AML-193 (cell line): Measurements from ENCODE around the gene PP2D1.
A peak's percentile ranks its signal among the peaks of the same experiment; 100 is the strongest.
"Not testable (repeated sequence)": the region's sequence is repeated elsewhere in the genome, so short reads cannot be mapped to it uniquely, and the experiment has no call there.

ENCODE experiments used
- DNase-seq, 2 experiments: peaks; one replicate each; lab custom pipeline; 2025; lab: John Stamatoyannopoulos, UW

Gene PP2D1, protein sequence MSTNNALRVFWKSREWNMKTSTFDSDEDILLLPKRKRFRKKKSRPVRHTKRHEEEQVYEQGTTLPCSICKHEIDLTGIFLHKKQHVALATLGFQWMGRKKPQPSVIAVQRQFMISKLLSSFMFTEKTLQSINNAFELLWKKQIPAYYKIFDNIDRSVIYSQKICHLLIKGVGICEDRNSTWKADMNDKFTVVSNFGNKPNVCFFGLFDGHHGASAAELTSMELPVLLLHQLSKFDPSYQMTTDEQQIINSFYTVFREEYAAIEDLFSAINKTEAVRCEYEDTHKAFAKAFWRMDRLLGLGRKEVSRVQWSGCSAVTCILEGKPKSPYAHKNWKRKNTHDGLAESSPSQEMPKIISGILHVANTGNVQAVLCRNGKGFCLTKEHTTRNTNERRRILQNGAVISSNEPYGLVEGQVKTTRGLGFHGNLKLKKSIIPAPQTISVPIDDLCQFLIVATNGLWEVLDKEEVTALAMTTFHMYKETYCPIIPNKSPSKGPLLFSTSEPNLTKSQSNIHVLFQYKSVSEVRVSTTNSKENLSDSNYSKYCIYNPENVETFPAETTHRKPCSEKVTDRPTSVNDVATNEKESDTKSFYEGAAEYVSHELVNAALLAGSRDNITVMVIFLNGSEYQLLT

DNA sequence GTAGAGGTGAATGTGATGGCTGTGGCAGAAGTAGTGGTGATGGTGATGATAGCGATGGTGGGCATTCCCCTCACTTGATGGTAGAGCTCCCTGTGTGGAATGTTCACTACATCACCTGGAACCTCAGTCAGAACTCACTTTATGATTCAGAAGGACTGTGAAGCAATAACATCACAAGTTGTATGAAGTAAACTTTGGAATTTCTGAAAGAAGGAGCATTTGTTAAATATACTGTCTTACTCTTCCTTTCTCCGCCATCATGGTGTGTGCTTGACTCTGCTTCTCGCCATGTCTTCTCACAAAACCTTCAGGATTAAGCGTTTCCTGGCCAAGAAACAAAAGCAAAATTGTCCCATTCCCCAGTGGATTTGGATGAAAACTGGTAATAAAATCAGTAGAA lies at the start of gene PP2D1:
Gene PP2D1 (minus strand): TSS at position 101 of the 400 bp plus-strand sequence. CDS start 192 bp downstream, outside the sequence.
- no peak for DNase-seq

DNA sequence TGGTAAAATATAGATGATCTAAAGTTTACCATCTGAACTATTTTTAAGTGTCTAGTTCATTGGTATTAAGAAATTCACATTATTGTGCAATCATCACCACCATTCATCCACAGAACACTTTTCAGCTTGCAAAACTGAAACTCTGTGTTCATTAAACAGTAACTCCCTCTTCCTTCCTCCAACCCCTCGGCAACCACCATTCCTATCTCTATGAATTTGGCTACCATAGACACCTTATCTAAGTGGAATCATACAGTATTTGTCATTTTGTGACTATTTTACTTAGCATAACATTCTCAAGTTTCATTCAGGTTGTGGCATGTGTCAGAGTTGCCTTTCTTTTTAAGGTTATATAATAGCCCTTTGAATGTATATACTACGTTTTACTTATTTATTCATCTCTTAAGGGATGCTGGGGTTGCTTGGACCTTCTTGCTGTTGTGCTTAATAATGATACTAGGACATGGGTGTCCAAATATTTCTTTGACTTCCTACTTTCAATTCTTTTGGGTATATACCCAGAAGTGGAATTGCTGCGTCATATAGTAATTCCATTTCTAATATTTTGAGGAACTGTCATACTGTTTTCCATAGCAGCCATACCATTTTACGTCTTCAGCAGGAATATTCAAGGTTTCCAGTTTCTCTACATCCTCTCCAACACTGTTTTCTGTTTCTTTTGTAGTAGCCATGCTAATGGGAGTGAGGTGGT lies 49.1 kb upstream of the PP2D1 start:
- DNase-seq: peak; percentile 80 to 82

DNA sequence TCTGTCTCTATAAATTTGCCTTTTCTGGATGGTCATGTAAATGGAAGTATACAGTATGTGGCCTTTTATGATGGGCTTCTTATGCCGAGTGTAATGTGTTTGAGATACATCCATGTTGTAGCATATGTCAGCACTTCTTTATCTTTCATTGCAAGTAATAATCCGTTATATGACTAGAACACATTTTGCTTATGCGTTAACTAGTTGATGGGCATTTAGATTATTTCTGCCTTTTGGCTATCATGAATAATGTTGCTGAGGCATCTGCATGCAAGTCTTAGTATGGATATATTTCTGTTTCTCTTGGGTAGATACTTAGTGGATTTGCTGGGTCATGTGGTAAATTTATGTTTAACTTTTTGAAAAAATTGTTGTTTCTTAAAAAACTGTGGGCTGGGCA lies 47.9 kb upstream of the PP2D1 start:
- DNase-seq: no peak

DNA sequence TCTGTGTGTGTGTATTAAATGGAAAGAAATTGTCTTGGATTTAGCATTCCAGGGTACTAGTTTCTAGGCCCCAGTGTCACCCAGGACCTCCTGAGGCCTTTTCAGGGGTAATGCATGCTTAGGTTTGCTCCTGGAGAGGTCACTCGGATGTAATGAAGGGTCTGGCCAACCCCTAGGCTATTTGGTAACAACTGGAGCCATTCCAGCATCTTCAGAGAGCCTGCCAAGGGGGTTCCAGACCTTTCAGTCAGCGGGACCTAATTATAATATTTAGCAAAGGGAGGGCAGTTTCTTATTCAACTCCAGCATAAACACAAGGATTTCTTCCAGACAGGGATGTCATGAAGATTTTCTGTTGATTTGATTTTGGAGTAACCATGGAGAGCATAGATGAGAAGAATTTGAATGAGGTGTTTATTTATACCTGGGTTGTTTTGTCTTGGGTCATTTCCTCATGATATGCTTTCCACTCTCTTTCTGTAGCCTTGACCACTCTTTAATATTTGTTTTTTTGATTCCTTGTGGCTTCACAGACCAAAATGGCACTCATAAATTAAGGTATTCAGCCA lies 45.6 kb upstream of the PP2D1 start:
- DNase-seq: no peak

DNA sequence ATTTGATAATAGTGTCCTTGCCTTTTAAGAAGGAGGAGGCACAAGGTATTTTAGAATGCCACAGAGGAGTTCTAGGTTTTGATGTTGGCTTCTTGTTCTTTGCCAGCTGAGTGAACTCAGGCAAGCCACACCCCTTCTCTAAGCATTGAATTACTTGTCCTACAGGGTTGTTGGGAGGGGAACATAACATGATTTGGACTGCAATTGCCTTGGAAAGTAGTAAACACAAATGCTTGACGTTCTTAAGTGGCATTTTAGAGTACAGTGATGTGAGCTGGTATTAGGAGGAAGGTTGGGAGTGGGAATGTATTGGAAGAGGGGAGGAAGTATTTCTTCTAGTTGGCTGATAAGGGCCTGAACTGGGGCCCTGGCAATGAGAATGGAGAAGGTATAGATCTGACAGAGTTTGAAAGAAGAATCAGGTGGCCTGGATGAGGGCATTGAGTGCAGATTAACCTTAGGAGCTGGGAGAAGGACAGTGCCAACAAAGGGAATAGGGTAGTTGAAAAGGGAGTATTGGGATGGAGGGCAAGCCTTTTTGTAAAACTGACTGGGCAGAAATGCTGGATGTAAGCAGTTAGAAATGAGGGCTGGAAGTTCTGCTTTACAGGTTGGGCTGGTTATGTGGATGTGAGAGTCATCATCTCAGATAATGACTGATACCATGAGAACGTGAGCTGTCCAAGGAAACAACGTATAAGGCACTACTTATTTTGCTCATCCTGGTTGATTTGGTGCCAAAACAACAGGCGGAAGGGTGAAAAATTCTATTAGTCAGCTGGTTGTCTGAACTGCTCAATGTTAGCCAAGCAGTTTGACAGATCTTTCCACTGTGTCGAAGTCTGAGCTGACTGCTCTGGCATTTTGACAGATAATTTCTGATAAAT lies 44.9 kb upstream of the PP2D1 start:
- no peak for DNase-seq

DNA sequence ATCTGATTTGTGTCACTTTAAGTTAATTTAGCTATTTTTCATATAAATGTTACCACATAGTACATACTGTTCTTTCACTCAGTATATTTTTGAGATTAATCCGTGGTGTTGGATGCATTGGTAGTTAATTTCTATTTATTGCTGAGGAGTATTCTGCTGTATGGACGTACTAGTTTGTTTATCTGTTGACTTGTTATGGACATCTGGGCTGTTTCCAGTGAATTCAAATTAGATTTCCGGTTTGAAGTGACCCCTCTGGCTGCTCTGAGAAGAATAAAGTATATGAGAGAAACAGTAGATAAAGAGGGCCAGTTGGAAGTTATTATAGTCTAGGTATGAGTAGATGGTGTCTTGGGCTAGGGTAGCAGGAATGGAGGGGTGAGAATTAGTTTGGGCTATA lies 43.8 kb upstream of the PP2D1 start:
- DNase-seq: no peak

DNA sequence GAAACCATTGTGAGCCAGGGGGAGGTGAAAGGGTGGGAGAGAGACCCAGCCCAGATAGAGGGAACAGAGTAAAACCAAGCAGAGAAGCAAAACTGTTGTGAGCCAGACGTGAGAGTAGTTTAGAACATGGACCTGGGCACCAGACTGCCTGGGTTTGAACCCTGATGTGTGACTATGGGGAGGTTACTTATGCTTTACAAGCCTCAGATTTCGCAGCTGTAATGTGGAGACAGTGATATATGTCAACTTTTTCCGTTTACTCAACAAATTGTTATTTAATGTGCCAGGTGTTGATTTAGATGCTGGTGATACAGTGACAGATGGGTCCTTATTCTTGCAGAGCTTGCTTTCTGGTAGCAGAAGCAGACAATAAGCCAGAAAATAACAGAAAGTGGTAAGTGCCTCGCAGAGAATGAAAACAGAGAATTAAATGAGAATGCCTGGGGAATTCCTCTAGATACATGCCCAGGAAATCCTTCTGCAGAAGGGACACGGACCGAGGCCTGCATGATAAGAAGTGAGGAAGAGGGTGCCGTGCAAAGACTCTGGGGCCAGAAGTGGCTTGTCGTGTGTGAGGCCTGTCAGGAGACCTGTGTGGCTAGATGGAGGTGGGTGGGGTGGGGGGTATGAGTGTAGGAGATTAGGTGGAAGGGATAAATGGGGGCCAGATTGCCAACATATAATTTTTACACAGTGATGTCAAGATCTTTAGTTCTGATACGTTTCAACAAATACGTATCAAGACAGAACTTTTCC lies 43.1 kb upstream of the PP2D1 start:
- DNase-seq: no peak

DNA sequence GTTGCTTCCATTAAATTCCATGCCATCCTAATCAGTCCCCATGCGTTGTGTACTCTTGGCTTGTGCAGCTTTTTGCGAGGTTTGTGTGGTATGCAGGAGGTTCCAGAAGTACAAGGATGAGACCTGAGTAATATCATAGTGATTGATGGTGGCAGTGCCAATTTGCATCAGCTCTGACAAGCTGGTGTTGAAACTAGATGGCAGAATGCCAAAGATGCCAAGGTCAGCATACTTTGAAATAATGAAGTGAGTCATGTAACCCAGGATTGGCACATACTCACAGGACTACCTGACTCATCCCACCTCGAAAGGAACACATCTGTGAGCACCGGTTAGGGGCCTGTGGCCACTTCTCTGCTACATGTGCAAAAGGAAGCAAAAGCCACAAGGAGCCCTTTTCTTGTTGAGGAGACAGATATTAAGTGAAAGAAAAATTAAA lies 42.5 kb upstream of the PP2D1 start:
- DNase-seq: peak; percentile 82 to 89

DNA sequence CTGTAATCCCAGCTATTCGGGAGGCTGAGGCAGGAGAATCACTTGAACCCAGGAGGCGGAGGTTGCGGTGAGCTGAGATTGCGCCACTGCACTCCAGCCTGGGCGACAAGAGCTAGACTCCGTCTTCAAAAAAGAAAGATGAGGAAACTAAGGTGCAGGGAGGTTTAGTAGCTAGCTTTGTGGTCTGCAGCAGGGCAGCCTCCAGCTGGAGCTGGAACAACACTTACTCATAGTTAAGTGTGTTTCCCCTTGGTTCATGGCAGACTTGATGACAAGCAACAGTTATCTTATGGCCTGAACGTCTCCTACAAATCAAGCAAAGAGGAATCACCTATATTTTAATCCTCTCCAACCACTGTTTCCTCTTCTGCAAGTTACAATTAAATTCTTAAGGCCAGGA lies 40.8 kb upstream of the PP2D1 start:
- no peak for DNase-seq

DNA sequence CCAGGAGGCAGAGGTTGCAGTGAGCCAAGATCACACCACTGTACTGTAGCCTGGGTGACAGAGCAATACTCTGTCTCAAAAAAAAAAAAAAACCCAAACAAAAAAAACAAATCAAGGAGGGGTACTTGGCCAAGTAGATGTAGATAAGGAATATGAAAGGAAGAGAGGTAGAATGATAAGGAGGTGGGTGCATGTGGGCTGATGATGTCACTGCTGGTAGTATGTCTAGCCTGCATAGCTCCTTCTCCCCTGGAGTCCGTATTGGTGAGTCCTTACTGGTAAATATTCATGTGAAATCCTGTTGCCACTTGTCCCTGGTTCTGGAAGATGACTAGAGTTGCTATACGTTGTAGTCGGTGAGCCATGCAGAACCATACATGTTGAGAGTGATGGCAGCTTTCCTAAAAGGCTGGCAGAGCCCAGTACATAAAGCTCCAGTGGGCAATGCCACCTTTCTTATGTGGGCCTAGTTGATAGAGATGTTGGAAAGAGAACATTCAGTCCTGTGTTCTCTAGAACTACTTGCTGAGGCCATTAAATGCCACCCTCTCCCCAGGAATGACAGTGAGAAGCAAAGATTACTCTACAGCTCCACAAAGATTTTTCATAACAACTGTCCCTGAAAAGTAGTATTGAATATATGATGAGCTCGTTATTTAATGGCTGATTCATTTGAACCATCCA lies 39.2 kb upstream of the PP2D1 start:
- no peak for DNase-seq

DNA sequence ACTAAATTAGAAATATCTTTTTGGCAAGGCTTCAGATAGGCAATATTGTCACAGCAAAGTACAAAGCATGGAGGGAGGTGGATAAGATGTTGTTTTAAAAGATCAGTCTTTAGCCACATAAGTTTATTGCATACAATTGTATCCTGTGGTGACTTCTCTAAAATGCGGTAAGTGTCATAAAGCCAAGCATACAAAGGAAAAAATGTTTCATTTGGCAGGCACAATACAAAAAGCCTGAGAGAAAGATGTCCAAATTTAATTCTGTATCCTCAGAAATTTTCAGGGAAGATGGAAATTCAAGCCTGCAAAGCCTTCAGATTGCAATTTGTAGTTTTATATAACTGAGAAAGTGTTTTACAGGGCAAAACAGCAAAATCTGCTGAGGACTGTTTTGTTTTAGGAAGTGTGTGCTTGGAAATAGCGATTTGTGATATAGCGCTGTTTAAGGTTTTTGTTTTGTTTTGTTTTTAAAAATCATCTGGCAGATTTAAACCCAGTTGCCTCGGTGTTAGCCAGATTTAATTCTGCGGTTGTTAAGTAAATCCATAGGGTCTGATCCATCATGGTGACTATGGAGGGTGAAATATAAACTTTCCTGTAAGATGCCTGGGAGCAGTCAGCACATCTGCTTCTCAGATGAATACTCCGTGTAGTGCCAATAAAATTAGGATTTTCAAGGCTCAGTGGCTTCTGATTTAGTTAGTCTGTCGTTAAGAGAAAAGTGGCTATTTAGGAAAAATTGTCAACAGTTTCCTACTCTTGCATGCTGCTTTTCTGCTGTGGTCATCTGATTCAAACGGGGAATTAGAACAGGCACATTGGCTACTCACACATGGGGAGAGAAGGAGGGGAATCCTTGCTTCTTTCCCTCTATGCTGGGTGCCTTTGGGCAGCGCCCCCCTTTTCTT lies 36.2 kb upstream of the PP2D1 start:
- DNase-seq: peak; percentile 41 to 50

DNA sequence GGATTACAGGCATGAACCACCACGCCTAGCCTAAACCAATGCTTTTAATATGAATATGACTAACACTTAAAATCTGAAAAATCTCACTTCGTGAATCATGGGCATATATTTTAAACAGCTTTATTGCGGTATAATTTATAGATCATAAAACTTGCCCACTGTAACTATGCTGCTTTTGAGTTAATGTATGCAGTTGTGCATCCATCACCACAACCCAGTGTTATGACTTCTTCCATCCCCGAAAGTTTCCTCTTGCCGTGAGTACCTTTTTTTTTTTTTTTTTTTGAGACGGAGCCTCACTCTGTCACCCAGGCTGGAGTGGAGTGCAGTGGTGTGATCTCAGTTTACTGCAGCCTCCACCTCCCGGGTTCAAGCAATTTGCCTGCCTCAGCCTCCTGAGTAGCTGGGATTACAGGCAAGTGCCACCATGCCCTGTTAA lies 35.3 kb upstream of the PP2D1 start:
- DNase-seq: no peak

DNA sequence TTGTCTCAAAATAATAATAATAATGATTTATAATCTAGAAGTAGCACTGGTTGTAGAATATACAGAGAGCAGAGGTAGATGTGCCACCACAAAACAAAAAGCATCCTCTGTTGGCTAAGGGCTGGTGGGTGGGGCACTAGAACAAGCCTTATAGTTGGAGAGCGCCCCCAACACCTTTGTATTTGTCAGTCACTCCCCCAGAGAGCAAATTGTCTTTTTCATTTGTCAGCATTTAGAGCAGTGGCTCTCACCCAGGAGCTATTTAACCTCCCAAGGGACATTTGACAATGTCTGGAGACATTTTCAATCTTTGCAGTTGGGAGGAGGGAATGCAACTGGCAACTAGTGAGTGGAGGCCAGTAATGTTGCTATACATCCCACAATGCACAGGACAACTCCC lies 34.5 kb upstream of the PP2D1 start:
- DNase-seq: no peak

DNA sequence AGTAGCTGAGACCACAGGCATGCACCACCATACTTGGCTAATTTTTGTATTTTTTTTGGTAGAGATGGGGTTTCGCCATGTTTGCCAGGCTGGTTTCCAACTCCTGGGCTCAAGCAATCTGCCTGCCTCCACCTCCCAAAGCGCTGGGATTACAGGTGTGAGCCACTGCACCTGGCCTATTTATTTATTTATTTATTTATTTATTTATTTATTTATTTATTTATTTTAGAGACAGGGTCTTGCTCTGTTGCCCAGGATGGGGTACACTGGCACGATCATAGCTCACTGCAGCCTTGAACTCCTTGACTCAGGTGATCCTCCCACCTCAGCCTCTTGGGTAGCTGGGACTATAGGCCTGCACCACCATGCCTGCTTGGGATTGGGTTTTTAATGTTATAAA lies 33.1 kb upstream of the PP2D1 start:
- not testable (repeated sequence) for DNase-seq

DNA sequence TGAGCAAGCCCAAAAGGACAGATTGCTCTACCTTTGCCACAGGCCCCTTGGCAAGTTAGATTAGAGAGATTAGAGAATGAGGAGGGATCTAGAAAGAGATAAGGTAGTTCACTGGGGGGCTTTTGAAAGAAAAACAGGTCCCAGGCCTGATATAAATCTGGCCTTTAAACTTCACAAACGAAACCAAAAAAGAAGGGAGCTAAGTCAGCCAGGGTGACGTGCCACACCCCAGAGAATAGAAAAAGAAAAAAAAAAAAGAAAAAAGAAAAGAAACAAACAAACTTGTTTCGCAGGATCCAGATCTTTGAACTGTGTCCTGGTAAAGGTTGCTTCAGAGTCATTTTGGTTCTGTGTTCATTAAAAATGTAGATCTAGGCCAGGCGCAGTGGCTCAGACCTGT lies 31.8 kb upstream of the PP2D1 start:
- DNase-seq: no peak

DNA sequence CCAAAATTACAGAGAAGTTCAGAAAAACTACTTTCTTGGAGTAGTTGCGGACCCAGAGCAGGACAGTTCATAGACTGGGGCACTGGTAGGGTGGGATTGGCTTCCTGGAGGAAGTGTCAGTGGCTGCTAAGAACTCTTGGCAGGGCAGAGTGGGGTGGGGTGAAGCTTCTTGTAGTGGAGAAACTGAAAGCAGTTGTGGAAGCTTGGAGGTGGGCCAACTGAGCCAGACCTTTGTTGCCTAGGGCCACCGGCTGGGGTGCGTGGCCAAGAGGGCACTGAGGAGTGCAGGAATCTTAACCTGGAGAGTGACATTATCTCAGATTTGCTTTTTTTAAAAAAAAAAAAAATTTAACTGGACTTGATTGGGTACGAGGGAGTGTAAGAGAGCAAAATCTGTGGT lies 31.3 kb upstream of the PP2D1 start:
- peak; percentile 22 to 47 for DNase-seq

DNA sequence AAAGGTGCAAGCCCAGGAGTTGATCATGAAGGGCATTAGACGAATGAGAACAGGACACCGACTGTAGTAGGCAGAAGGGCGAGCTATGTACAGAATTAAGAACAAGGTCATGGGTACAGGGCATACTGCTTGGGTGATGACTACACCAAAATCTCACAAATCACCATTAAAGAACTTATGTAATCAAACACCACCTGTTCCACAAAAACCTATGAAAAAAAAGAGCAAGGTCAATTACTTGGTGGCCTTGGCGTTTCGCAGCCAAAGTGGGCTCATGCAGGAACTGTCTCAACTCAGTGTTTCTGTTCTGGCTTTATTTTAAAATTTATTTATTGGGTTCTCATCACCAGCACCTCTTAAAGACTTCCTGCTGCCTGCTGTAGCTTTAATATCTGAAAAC lies 30.3 kb upstream of the PP2D1 start:
- DNase-seq: no peak

DNA sequence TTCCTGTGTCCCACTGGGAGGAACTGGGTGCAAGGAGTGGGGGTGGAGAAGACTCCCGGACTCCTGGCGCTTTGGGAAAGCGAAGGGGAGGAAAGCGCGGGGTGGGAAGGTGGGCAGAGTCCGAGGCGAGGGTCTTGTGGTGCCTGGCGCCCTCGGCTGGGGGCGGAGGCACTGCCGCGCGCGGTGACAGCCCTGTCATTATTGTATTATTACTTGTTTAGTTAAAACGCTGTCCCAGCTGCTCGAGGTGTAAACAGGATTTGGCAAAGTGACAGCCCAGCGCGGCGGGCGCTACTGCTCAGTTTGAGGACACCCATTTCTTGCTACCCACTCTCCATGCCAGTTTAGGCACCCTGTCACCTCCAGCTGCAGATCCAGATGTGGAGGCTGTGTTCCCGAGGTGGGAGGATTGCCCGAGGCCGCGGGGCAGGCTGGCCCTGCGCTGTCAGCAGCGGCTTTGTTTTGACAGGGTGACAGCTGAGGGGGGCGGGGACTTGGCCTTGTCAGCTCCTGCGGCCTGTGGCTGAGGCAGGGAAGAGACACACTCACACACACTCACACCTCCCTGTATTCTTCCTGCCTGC lies 29.2 kb upstream of the PP2D1 start:
- DNase-seq: peak; percentile 65 to 69
